ENCODE measurements around the gene CYP4V2.

DNA sequence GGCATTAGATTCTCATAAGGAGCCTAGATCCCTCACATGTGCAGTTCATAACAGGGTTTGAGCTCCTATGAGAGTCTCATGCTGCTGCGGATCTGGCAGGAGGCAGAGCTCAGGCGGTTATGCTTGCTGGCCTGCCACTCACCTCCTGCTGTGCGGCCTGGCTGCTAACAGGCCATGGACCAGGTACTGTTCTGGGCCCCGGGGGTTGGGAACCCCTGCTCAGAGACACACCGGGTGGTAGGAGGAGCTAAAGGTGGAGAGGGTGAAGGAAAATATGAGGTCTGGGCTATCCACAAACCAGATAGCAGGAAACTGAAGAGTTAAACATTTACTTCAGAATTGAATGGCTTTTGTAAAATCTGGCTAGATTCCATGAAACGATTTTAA lies 68.7 kb downstream of the CYP4V2 start:
- TF ChIP-seq, protein P1, sequence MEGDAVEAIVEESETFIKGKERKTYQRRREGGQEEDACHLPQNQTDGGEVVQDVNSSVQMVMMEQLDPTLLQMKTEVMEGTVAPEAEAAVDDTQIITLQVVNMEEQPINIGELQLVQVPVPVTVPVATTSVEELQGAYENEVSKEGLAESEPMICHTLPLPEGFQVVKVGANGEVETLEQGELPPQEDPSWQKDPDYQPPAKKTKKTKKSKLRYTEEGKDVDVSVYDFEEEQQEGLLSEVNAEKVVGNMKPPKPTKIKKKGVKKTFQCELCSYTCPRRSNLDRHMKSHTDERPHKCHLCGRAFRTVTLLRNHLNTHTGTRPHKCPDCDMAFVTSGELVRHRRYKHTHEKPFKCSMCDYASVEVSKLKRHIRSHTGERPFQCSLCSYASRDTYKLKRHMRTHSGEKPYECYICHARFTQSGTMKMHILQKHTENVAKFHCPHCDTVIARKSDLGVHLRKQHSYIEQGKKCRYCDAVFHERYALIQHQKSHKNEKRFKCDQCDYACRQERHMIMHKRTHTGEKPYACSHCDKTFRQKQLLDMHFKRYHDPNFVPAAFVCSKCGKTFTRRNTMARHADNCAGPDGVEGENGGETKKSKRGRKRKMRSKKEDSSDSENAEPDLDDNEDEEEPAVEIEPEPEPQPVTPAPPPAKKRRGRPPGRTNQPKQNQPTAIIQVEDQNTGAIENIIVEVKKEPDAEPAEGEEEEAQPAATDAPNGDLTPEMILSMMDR (IDR thresholded peaks at IDR 0.05), result no peak
- no peak for TF ChIP-seq POLR2A (IDR thresholded peaks at IDR 0.05)

All from esophagus squamous epithelium (tissue), 4 donors.